WTC11 (cell line): ENCODE data around the gene ABLIM2. TPM values are rescaled to one million over a fixed set of nuclear protein-coding genes. Genes with fewer than 3 reads are reported as not detected.

ENCODE experiments used
- ATAC-seq: fragments of 200-7000 bp; cut with Tn5 transposase; 2 replicates; pipeline ENCODE4 v1.10.0; 2021; ENCODE audit warnings: mild to moderate bottlenecking, moderate library complexity
- CTCF ChIA-PET: fragments of 300-600 bp; sonication (Branson Sonifier 250); formaldehyde crosslinking; loops from one replicate; lab custom pipeline; 2021; ENCODE audit warnings: antibody characterized with exemption; lab: Charles Lee
- POLR2A ChIA-PET: fragments of 350-600 bp; sonication (Branson Sonifier 250); formaldehyde crosslinking; loops from one replicate; lab custom pipeline; 2021; ENCODE audit warnings: antibody characterized with exemption; lab: Charles Lee
- DNase-seq: peaks from one replicate; pipeline ENCODE4 v3.0.0; 2021; ENCODE audit warnings: low spot score
- H3K27ac Mint-ChIP-seq: 2 replicates; pipeline ENCODE4 v1.8.0; 2021; ENCODE audit warnings: mixed read lengths
- H3K27me3 Mint-ChIP-seq: 2 replicates; pipeline ENCODE4 v1.8.0; 2021; ENCODE audit warnings: low read depth, mild to moderate bottlenecking, moderate library complexity, mixed read lengths
- H3K36me3 Mint-ChIP-seq: 2 replicates; pipeline ENCODE4 v1.8.0; 2021; ENCODE audit warnings: mixed read lengths
- H3K4me1 Mint-ChIP-seq: 2 replicates; pipeline ENCODE4 v1.8.0; 2022; ENCODE audit warnings: mixed read lengths
- H3K4me3 Mint-ChIP-seq: 2 replicates; pipeline ENCODE4 v1.8.0; 2021; ENCODE audit warnings: mild to moderate bottlenecking, moderate library complexity, mixed read lengths
- H3K9me3 Mint-ChIP-seq: 2 replicates; pipeline ENCODE4 v1.8.0; 2021; ENCODE audit warnings: mixed read lengths
- ATF2 ChIP-seq: sonication (generic); formaldehyde crosslinking; IDR thresholded peaks from 2 replicates; pipeline ENCODE4 v1.8.1; 2022; ENCODE audit warnings: low read depth, missing genetic modification reagents, borderline replicate concordance
- E2F4 ChIP-seq: sonication (generic); formaldehyde crosslinking; IDR thresholded peaks from 2 replicates; pipeline ENCODE4 v1.8.1; 2022; ENCODE audit warnings: low read depth, mild to moderate bottlenecking, moderate library complexity, missing genetic modification reagents, borderline replicate concordance
- FOXP1 ChIP-seq: sonication (generic); formaldehyde crosslinking; IDR thresholded peaks from 2 replicates; pipeline ENCODE4 v1.8.0; 2022; ENCODE audit warnings: missing genetic modification reagents, mild to moderate bottlenecking, moderate library complexity, borderline replicate concordance
- FOXP4 ChIP-seq: sonication (generic); formaldehyde crosslinking; IDR thresholded peaks from 2 replicates; pipeline ENCODE4 v1.8.0; 2022; ENCODE audit warnings: mild to moderate bottlenecking, missing genetic modification reagents
- JAZF1 ChIP-seq: fragments of 250-450 bp; sonication (Bioruptor Pico); IDR thresholded peaks from 2 replicates; pipeline ENCODE4 v1.9.0; 2021; ENCODE audit warnings: moderate library complexity, mild to moderate bottlenecking, inconsistent platforms
- JUN ChIP-seq: sonication (generic); formaldehyde crosslinking; IDR thresholded peaks from 2 replicates; pipeline ENCODE4 v1.8.0; 2023; ENCODE audit warnings: mild to moderate bottlenecking, missing genetic modification reagents
- MLX ChIP-seq: sonication (generic); formaldehyde crosslinking; IDR thresholded peaks from 2 replicates; pipeline ENCODE4 v1.8.1; 2023; ENCODE audit warnings: mild to moderate bottlenecking, missing genetic modification reagents, moderate library complexity
- RORB ChIP-seq: fragments of 250-450 bp; sonication (Bioruptor Pico); IDR thresholded peaks from 2 replicates; pipeline ENCODE4 v1.9.0; 2021; ENCODE audit warnings: mild to moderate bottlenecking
- SMAD4 ChIP-seq: sonication (generic); formaldehyde crosslinking; IDR thresholded peaks from 2 replicates; pipeline ENCODE4 v1.8.0; 2022; ENCODE audit warnings: mild to moderate bottlenecking, missing genetic modification reagents
- SP1 ChIP-seq: sonication (generic); formaldehyde crosslinking; conservative IDR thresholded peaks from 2 replicates; pipeline ENCODE4 v1.8.1; 2022; ENCODE audit warnings: missing genetic modification reagents
- STAT6 ChIP-seq: sonication (generic); formaldehyde crosslinking; conservative IDR thresholded peaks from 2 replicates; pipeline ENCODE4 v1.8.1; 2023; ENCODE audit warnings: mild to moderate bottlenecking, low read depth, missing genetic modification reagents, moderate library complexity
- TEAD4 ChIP-seq: sonication (generic); formaldehyde crosslinking; IDR thresholded peaks from 2 replicates; pipeline ENCODE4 v1.8.0; 2022; ENCODE audit warnings: mild to moderate bottlenecking, missing genetic modification reagents
- ZBTB43 ChIP-seq: sonication (generic); formaldehyde crosslinking; IDR thresholded peaks from 2 replicates; pipeline ENCODE4 v1.8.1; 2023; ENCODE audit warnings: mild to moderate bottlenecking, missing genetic modification reagents
- ZNF317 ChIP-seq: sonication (generic); formaldehyde crosslinking; IDR thresholded peaks from 2 replicates; pipeline ENCODE4 v1.8.1; 2023; ENCODE audit warnings: low read depth, mild to moderate bottlenecking, moderate library complexity, missing genetic modification reagents, borderline replicate concordance
- ZNF416 ChIP-seq: fragments of 250-450 bp; sonication (Bioruptor Pico); IDR thresholded peaks from 2 replicates; pipeline ENCODE4 v1.9.0; 2021; ENCODE audit warnings: mild to moderate bottlenecking, inconsistent platforms
- ZSCAN18 ChIP-seq: fragments of 250-450 bp; sonication (Bioruptor Pico); IDR thresholded peaks from 2 replicates; pipeline ENCODE4 v2.1.2; 2022; ENCODE audit warnings: mild to moderate bottlenecking, moderate library complexity
- total RNA-seq: library from RNA; stranded (reverse); gene quantifications from 3 replicates; pipeline ENCODE4 v1.2.3, GENCODE V29; 2021

Gene ABLIM2
- total RNA-seq, 1 experiment from 2014 or later: 2.6 TPM

GRCh38 chr4:8088966-8089491, 69.6 kb downstream of the ABLIM2 start (continued):
- no peak for TF ChIP-seq STAT6
- TF ChIP-seq MLX (CRISPR knock-in tag): no peak
- no peak for TF ChIP-seq FOXP1 (CRISPR knock-in tag)
- TF ChIP-seq RORB (CRISPR knock-in tag): no peak
- no peak for TF ChIP-seq SP1 (CRISPR knock-in tag)

GRCh38 chr4:8087921-8088495, 70.6 kb downstream of the ABLIM2 start:
- ChIA-PET CTCF (interaction anchor here (1.3 kb wide), 1 partner anchor 89 kb away, joined by 3 read pairs; no protein-coding TSS in a partner anchor), POLR2A (no interaction called here)
- Mint-ChIP-seq H3K36me3 (peaks cover 6% of the 10 kb centered on the region), H3K9me3 (peaks cover 4% of the 10 kb centered on the region; the same call in 1 of the 2 replicates), H3K27ac (no peak overlapping the region), H3K4me1 (peaks cover 15% of the 10 kb centered on the region), H3K4me3 (no peak overlapping the region), H3K27me3 (no peaks in the 10 kb centered on the region)
- DNase-seq (no peak), ATAC-seq (no peak)
- no peak for TF ChIP-seq E2F4
- TF ChIP-seq JAZF1 (CRISPR knock-in tag): no peak
- TF ChIP-seq ZNF317 (CRISPR knock-in tag): no peak
- no peak for TF ChIP-seq ZBTB43 (CRISPR knock-in tag)
- TF ChIP-seq TEAD4 (CRISPR knock-in tag): no peak
- no peak for TF ChIP-seq FOXP4
- no peak for TF ChIP-seq SMAD4 (CRISPR knock-in tag)

- H3K27me3 Mint-ChIP-seq: no peaks in the 10 kb centered on the region
- no peak for DNase-seq
- no peak overlapping the region for H3K27ac Mint-ChIP-seq
- no peak overlapping the region for H3K4me3 Mint-ChIP-seq
- TF ChIP-seq JUN (no peak), ATF2 (CRISPR knock-in tag) (no peak), STAT6 (no peak), ZNF416 (CRISPR knock-in tag) (no peak), ZSCAN18 (CRISPR knock-in tag) (no peak)
- no peak for ATAC-seq
- peaks cover 15% of the 10 kb centered on the region for H3K4me1 Mint-ChIP-seq
- ChIA-PET POLR2A (interaction anchor here (0.7 kb wide), 2 partner anchors 14 to 83 kb away, joined by 3 to 7 read pairs; no protein-coding TSS in a partner anchor), CTCF (interaction anchor here (0.6 to 4.2 kb wide), 12 partner anchors 11 to 494 kb away, joined by 3 to 32 read pairs (median 8); partner anchors contain the start of gene ABLIM2)
- no peaks in the 10 kb centered on the region for H3K36me3 Mint-ChIP-seq
- H3K9me3 Mint-ChIP-seq: no peaks in the 10 kb centered on the region
Measured at GRCh38 chr4:8086783-8087445, 71.7 kb downstream of the ABLIM2 start.
